GM12875 (cell line): Measurements from ENCODE around the gene CBY1.

Experiments used
- H3K4me3 ChIP-seq: one replicate; pipeline ENCODE4 v1.5.1; 2011; ENCODE audit warnings: low read depth, low read length, control low read depth
- CTCF ChIP-seq: IDR thresholded peaks from 2 replicates; pipeline ENCODE4 v1.5.1; 2011; ENCODE audit warnings: low read depth, mild to moderate bottlenecking, control low read depth, inconsistent platforms, low read length, moderate library complexity, borderline replicate concordance; ENCODE audit not compliant: insufficient read depth

CBY1 gene

GRCh38 chr22:38715852-38716251 is 59.4 kb downstream of the CBY1 start:
- TF ChIP-seq CTCF = no peak
- H3K4me3 ChIP-seq = no peak overlapping the region

- TF ChIP-seq CTCF = no peak
- H3K4me3 ChIP-seq = no peak overlapping the region
Measured at GRCh38 chr22:38716271-38716670, 59.8 kb downstream of the CBY1 start.

- H3K4me3 ChIP-seq = no peak overlapping the region
- TF ChIP-seq CTCF = no peak
Measured at GRCh38 chr22:38716826-38717225, 60.4 kb downstream of the CBY1 start.

GRCh38 chr22:38717244-38717643 is 60.8 kb downstream of the CBY1 start:
- no peak for TF ChIP-seq CTCF
- no peak overlapping the region for H3K4me3 ChIP-seq

- H3K4me3 ChIP-seq = no peak overlapping the region
- no peak for TF ChIP-seq CTCF
Measured at GRCh38 chr22:38718414-38718813, 62.0 kb downstream of the CBY1 start.

GRCh38 chr22:38719196-38719595 is 62.8 kb downstream of the CBY1 start:
- no peak for TF ChIP-seq CTCF
- no peak overlapping the region for H3K4me3 ChIP-seq

GRCh38 chr22:38720350-38720749 is 63.9 kb downstream of the CBY1 start:
- no peak for TF ChIP-seq CTCF
- H3K4me3 ChIP-seq = no peak overlapping the region
